HFF-Myc (cell line): ENCODE data around the gene LEMD1.

Experiments used
- DNase-seq: peaks from one replicate; pipeline ENCODE4 v3.0.0-alpha.2; 2011; ENCODE audit warnings: low read depth; ENCODE audit errors: extremely low read depth
- H3K4me3 ChIP-seq: replicated peaks from 2 replicates; pipeline ENCODE4 v1.5.1; 2011; ENCODE audit warnings: low read depth, mild to moderate bottlenecking, control low read depth, low read length
- TF ChIP-seq, protein P1 (sequence below): IDR thresholded peaks from 2 replicates; pipeline ENCODE4 v1.5.1; 2012; ENCODE audit warnings: mild to moderate bottlenecking, low read depth, low read length, control low read depth; ENCODE audit errors: missing control alignments

Gene LEMD1

DNA sequence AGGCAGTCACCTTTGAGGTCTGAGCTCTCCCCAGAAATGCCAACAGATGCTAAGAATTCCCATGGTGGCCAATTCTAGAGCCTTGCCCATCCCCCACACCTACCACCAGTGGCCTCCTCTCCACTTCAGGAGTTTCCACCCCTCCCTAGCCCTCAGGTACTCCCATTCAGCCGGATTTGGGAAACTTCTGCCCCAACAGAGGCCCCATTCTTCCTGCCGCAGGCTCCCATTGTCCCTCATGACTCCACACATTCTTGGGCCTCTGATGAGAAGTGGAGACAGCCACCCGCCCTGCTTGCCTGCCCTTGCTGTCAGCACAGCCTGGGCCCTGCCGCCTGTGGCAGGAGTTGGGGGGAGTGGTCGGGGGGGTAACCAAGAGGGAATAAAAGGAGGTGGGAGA lies 29.3 kb upstream of the LEMD1 start:
- DNase-seq: no peak

DNA sequence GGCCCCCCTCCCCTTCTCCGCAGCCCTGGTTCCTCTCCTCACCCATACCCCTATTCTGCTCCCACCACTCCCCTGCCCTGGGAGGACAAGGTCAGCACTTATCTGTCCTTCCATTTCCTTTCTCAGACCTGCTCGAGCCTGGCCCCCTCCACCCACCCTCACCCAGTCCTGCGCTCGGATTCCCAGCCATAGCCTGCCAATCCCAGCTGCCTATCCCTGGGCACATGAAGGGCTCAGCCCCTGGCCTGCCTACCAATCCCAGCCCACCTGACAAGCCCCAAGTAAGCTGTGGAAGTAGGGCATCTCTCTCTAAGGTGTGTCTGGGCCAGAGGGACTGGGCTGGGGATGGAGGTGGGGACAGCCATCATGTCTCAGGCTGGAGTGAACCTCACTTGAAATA lies 28.6 kb upstream of the LEMD1 start:
- no peak overlapping the region for H3K4me3 ChIP-seq
- no peak for DNase-seq

More for the DNA sequence above, 29.3 kb upstream of the LEMD1 start:
- TF ChIP-seq, protein P1, sequence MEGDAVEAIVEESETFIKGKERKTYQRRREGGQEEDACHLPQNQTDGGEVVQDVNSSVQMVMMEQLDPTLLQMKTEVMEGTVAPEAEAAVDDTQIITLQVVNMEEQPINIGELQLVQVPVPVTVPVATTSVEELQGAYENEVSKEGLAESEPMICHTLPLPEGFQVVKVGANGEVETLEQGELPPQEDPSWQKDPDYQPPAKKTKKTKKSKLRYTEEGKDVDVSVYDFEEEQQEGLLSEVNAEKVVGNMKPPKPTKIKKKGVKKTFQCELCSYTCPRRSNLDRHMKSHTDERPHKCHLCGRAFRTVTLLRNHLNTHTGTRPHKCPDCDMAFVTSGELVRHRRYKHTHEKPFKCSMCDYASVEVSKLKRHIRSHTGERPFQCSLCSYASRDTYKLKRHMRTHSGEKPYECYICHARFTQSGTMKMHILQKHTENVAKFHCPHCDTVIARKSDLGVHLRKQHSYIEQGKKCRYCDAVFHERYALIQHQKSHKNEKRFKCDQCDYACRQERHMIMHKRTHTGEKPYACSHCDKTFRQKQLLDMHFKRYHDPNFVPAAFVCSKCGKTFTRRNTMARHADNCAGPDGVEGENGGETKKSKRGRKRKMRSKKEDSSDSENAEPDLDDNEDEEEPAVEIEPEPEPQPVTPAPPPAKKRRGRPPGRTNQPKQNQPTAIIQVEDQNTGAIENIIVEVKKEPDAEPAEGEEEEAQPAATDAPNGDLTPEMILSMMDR: no peak
- H3K4me3 ChIP-seq: no peak overlapping the region

DNA sequence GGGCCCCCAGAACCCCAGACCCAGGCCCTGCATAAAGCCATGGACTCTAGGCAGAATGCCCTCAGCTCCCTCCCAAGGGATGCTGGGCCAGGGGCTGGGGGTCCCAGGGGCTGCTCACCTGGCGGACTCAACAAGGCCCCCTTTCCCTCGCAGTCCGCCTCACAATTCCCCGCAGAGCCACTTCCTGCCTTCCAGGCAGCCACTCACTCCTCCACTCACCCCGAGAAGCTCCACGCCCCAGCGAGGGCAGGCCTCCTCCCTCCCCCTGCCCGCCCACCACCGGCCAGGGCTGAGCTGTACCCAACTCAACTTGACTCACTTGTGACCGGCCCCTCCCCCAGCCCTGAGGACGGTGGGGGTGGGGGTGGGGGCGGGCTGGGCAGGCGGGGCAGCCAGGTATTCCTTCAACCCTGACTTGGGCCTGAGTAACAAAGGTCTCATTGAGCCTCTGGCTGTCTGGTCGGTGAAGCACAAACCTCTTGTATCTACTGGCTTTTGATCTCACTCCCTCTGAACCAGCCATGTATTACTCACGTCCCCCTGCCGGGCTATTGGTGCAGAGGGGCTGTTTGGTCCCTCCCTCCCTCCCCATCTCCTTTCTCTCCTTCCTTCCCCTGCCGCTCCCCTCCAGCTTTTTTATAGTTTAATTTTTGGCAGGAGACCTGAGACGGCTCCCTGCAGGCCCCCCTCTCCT lies 28.0 kb upstream of the LEMD1 start:
- no peak for DNase-seq
- H3K4me3 ChIP-seq: no peak overlapping the region
- TF ChIP-seq, protein P1: no peak

More for the DNA sequence above, 28.6 kb upstream of the LEMD1 start:
- TF ChIP-seq, protein P1: no peak

DNA sequence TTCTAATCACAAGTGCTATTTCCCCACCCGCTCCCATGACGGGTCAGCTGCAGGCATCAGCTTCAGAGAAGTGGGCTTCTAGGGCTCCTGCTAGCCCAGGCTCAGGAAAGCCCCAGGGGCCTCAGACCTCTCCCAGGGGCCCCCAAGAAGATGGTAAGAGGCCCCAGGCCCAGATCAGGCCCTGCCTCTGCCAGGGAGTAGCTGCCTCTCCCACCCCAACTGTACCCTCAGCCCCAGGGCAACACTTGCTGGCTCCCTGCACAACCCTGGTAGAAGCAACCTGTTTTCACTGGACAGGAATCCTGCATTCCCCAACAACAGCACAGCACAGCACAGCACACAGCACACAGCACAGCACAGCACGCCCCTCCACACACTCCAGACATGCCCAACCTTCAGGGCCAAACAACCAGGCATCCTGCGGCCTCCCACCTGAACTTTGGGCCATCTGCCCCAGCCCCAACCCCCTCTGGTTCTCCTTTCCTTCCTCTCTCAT lies 27.4 kb upstream of the LEMD1 start:
- DNase-seq: no peak

DNA sequence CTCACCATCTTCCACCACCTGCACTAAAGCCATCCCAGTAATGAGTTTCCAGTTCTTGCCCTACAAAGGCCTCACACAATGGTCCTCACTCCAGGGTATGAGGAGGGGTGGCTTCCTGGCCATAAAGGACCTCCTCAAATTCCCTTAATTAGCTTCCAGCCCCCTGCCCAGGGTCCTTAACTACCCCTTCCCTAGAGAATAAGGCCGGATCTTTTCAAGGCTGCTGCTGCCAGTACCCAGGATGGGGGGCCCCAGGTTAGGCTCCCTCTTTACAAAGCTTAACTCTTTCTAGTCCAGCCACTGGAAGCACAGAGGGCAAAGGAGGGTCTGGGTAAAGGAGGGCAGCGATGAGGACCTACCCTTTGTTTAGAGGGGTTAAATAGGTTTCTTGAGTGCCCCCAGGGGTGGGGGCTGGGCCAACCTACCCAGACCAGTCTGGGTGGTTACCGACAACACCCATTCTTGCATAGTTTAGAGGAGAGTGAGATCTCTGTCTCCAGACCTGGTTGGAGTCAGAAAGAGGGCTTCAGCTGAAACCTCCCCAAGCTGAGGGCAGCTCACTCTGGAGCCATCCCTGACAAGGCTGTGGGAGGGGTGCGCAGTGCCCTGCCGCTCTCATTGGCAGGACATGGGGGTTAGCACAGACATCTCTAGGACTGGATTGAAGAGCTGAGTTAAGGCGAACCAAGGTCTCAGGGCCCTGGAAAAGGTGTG lies 26.8 kb upstream of the LEMD1 start:
- no peak for DNase-seq
- H3K4me3 ChIP-seq: no peak overlapping the region
- TF ChIP-seq, protein P1: no peak

More for the DNA sequence above, 27.4 kb upstream of the LEMD1 start:
- TF ChIP-seq, protein P1: no peak
- H3K4me3 ChIP-seq: no peak overlapping the region

DNA sequence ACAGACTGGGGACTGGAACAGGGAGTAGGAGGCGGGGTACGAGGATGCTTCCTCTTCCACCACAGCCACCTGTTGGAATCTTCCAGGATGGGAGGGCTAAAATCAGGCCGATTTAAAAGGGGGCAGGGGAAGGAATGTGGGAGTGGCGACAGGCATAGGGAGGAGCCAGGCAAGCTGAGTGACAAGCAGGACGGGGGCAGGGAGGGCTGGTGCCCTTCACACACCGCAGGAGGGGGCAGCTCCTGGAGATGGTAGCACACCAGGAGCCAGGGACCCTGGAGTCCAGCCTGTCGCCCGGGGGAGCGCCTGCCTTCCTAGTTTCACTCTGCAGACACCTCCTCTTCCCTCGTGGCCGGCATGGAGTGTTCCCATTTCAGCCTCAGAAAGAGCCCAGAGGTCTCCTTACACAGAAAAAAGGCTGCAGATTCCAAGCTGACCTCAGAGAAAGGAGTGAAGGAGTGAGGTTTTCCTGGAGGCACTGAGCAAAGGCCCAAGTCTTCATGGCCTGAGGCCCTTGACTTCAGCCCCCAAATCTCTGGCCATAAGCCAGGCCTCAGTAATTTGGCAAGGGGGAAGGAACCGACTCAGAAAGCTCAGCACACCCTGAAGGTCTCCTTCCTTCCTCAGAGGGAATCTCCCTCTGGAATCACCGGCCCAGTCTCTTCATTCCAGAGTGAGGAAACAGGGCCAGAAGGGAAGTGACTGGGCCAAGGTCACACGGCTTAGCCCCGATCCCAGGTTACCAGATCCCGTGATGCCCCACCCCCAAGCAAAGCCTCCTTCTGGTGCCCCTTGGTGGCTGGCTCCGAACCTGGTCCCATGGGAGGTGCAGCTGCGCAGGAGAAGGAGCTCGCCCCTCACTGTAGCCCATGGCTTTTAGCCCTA lies 25.8 kb upstream of the LEMD1 start:
- H3K4me3 ChIP-seq: no peak overlapping the region
- no peak for DNase-seq
- TF ChIP-seq, protein P1: no peak
